Coronary artery (tissue), 2 donors: ENCODE measurements around the gene ELOVL7.
"Not testable (repeated sequence)": the region's sequence is repeated elsewhere in the genome, so short reads cannot be mapped to it uniquely, and the experiment has no call there.

Experiments used
- DNase-seq: peaks from one replicate; pipeline ENCODE4 v3.0.0-alpha.2; 2017; ENCODE audit warnings: low spot score
- H3K27ac ChIP-seq, 2 donors: fragments of 200-600 bp; sonication (generic); one replicate each; pipeline ENCODE4 v1.5.1; 2016 to 2019
- H3K4me3 ChIP-seq: fragments of 200-600 bp; sonication (generic); 2 replicates; pipeline ENCODE4 v1.5.1; 2016; ENCODE audit warnings: mild to moderate bottlenecking, moderate library complexity
- CTCF ChIP-seq: fragments of 200-600 bp; sonication (generic); IDR thresholded peaks from one replicate; pipeline ENCODE4 v1.5.1; 2019; ENCODE audit warnings: antibody characterized with exemption

ELOVL7 gene

GRCh38 chr5:60821488-60822284 lies 22.4 kb downstream of the ELOVL7 start:
- no peak overlapping the region for H3K4me3 ChIP-seq
- no peak overlapping the region for H3K27ac ChIP-seq
- no peak for DNase-seq
- TF ChIP-seq CTCF = no peak

DNA sequence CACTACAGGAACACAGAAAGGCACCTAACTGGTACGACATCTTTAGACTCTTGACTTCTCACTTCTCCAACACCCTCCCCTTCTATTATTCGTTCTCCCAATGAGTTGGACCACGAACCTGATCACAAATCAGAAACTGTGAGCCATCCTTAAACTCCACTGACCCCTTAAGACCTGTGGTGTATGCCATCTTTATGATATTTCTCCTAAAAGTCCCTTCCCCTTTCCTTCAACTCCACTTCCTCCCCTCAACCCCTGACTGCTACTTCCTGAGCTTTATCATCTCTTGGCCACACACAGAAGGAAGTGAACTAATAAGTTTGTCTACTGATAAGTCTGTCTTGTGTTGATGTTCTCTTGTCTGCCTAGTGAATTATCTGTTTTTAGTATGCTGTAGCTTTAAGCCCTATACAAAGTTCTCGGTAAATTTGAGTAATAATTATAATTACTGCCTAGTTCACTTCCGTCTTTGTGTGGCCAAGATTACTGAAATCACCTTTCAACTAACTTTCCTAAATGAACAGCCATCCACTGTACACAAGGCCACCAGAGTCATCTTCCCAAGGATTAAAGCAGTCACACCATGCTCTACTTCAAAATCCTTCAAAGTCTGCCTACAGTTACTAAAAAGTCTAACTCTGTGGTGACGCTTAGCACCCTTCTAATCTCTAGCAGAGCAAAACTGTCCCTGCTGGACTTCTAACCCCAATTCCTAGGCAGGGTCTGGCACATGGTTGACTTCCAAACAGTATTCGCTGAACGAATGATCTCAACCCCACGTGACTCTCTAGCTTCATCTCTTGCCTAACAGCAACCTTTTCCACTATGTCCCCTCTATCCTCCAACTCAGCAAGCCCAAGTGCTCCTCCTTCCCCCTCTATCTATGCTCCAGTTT lies 23.2 kb downstream of the ELOVL7 start:
- Histone ChIP-seq H3K27ac (no peak overlapping the region), H3K4me3 (no peak overlapping the region)
- no peak for TF ChIP-seq CTCF
- no peak for DNase-seq

DNA sequence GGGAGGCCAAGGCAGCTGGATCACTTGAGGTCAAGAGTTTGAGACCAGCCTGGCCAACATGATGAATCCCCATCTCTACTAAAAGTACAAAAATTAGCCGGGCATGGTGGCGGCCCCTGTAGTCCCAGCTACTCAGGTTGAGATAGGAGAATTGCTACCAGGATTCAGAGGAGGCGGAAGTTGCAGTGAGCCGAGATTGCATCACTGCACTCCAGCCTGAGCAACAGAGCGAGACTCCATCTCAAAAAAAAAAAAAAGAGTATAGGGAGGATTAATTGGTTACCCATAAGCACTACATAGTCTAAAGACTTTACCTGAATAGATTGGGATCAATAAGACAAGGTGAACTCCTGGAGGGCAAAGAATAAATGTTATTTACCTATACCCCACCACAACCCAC lies 27.9 kb downstream of the ELOVL7 start:
- not testable (repeated sequence) for DNase-seq, H3K27ac ChIP-seq, H3K4me3 ChIP-seq

- H3K27ac ChIP-seq = no peak overlapping the region
- no peak overlapping the region for H3K4me3 ChIP-seq
- DNase-seq = no peak
- no peak for TF ChIP-seq CTCF
These were observed 29.6 kb downstream of the ELOVL7 start for GRCh38 chr5:60814498-60814897.

DNA sequence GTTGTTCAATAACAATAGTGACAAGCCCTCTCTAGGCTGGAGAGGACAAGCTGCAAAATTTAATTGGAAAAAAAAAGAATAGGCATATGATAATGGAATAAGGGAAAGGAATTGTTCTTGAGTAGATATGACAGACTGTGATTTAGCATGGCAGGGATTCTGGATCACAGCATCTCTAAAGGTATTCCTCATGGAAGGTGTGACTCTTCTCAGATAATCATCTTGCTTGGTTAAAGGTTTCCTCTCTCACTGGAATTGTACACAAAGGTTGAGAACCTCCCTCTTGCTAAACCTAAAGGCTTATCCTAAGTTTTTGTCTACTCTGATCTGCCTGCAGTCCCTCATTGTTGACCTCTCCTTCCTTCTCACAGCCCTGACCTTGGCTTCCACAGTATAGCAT lies 31.6 kb downstream of the ELOVL7 start:
- no peak for DNase-seq
- TF ChIP-seq CTCF = no peak
- Histone ChIP-seq H3K27ac (no peak overlapping the region), H3K4me3 (no peak overlapping the region)

- DNase-seq = no peak
- Histone ChIP-seq H3K27ac (no peak overlapping the region), H3K4me3 (no peak overlapping the region)
- TF ChIP-seq CTCF = no peak
These were observed 33.0 kb downstream of the ELOVL7 start for GRCh38 chr5:60811105-60811504.

GRCh38 chr5:60810438-60811085 lies 33.5 kb downstream of the ELOVL7 start:
- Histone ChIP-seq H3K4me3 (no peak overlapping the region), H3K27ac (no peak overlapping the region)
- TF ChIP-seq CTCF = no peak
- no peak for DNase-seq
